Keratinocyte (primary cell): ENCODE measurements around the gene NPFFR2.

Experiments used
- CTCF ChIP-seq, 3 experiments: IDR thresholded peaks in 1 of 3; conservative IDR thresholded peaks in 1 of 3; optimal IDR thresholded peaks in 1 of 3; 2 replicates in 2 of 3; 3 replicates in 1 of 3; pipeline versions ENCODE3 to v1.5.1; 2011; ENCODE audit warnings: low read length in 3 of 3, mild to moderate bottlenecking in 3 of 3, moderate library complexity in 2 of 3, control low read depth in 1 of 3, inconsistent platforms in 1 of 3; ENCODE audit not compliant: insufficient read depth in 2 of 3; ENCODE audit errors: extremely low read depth in 1 of 3
- EZH2 ChIP-seq: IDR thresholded peaks from one replicate; pipeline ENCODE4 v1.6.1; 2012; ENCODE audit warnings: inconsistent platforms, mild to moderate bottlenecking, low read length, moderate library complexity

GRCh38 chr4:72144241-72144640 lies 112.4 kb downstream of the NPFFR2 start:
- no peak for TF ChIP-seq CTCF (optimal IDR thresholded peaks at IDR 0.05 in 1 of 3, IDR thresholded peaks at IDR 0.05 in 1 of 3, conservative IDR thresholded peaks at IDR 0.05 in 1 of 3; ENCODE audit: extremely low read depth in 1 of 3, insufficient read depth in 2 of 3, low read length in 3 of 3)
- TF ChIP-seq EZH2, result no peak
